Loucy (cell line): ENCODE measurements around the gene TC2N.

Experiments used
- H2AFZ ChIP-seq: fragments of 200-600 bp; sonication (generic); 2 replicates; pipeline ENCODE4 v1.6.0; 2016; ENCODE audit warnings: antibody characterized with exemption, mild to moderate bottlenecking, low read length, moderate library complexity
- H3F3A ChIP-seq: fragments of 200-600 bp; 2 replicates; pipeline ENCODE4 v1.6.0; 2016; ENCODE audit warnings: antibody characterized with exemption, low read depth, mild to moderate bottlenecking
- H3K27me3 ChIP-seq: fragments of 200-600 bp; sonication (generic); 2 replicates; pipeline ENCODE4 v1.6.1; 2014; ENCODE audit warnings: low read length, mild to moderate bottlenecking; ENCODE audit not compliant: insufficient read depth, poor library complexity, severe bottlenecking
- H3K36me3 ChIP-seq: fragments of 200-600 bp; sonication (generic); 2 replicates; pipeline ENCODE4 v1.6.1; 2016; ENCODE audit warnings: low read length; ENCODE audit not compliant: insufficient read depth
- H3K4me1 ChIP-seq: fragments of 200-600 bp; sonication (generic); 2 replicates; pipeline ENCODE4 v1.5.1; 2014; ENCODE audit warnings: low read length, mild to moderate bottlenecking; ENCODE audit not compliant: insufficient read depth, poor library complexity, severe bottlenecking
- H3K4me2 ChIP-seq: fragments of 200-600 bp; sonication (generic); 2 replicates; pipeline ENCODE4 v1.6.0; 2014; ENCODE audit warnings: antibody characterized with exemption, low read length, low read depth, mild to moderate bottlenecking; ENCODE audit not compliant: poor library complexity, severe bottlenecking
- H3K4me3 ChIP-seq: fragments of 200-600 bp; sonication (generic); 2 replicates; pipeline ENCODE4 v1.5.1; 2014; ENCODE audit warnings: low read length, mild to moderate bottlenecking, mixed read lengths; ENCODE audit not compliant: poor library complexity, severe bottlenecking
- H3K79me2 ChIP-seq: fragments of 200-600 bp; sonication (generic); 2 replicates; pipeline ENCODE4 v1.6.1; 2014; ENCODE audit warnings: low read length; ENCODE audit not compliant: insufficient read depth
- H3K9ac ChIP-seq: fragments of 200-600 bp; sonication (generic); 2 replicates; pipeline ENCODE4 v1.6.0; 2014; ENCODE audit warnings: mild to moderate bottlenecking, low read depth, low read length, moderate library complexity; ENCODE audit not compliant: poor library complexity, severe bottlenecking
- H3K9me2 ChIP-seq: fragments of 200-600 bp; sonication (generic); replicated peaks from 2 replicates; pipeline ENCODE4 v1.6.1; 2016; ENCODE audit warnings: low read depth, low read length, mixed read lengths
- H3K9me3 ChIP-seq: fragments of 200-600 bp; sonication (generic); 2 replicates; pipeline ENCODE4 v1.6.1; 2014; ENCODE audit warnings: mild to moderate bottlenecking, antibody characterized with exemption, low read length, low read depth; ENCODE audit not compliant: insufficient read depth
- H4K20me1 ChIP-seq: fragments of 200-600 bp; sonication (generic); 2 replicates; pipeline ENCODE4 v1.6.0; 2014; ENCODE audit warnings: antibody characterized with exemption, low read length, mild to moderate bottlenecking; ENCODE audit not compliant: insufficient read depth, poor library complexity, severe bottlenecking
- EZH2phosphoT487 ChIP-seq: fragments of 200-600 bp; IDR thresholded peaks from 2 replicates; pipeline ENCODE4 v1.6.1; 2018; ENCODE audit warnings: antibody characterized with exemption, mild to moderate bottlenecking, moderate library complexity, borderline replicate concordance
- TF ChIP-seq, protein P1 (sequence below): fragments of 200-600 bp; sonication (generic); conservative IDR thresholded peaks from 2 replicates; pipeline ENCODE4 v1.5.1; 2014; ENCODE audit warnings: mild to moderate bottlenecking, antibody characterized with exemption, low read length

TC2N gene

DNA sequence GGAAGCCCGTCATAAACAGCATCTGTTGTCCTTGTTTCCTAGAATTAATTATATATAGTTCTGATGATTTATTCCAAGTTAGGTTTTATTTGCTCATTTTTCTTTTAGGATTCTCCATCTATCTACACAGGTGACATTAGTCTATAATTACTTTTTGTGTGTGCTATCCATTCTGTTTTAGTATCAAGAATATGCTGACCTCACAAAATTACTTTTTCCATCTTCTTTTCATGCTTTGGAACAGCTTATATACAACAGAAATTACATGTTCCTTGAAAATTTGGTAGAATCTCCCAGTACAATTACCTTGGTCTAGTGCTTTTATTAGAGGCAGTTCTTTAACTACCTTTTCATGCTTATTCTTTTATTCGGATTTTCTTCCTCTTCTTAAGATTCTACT lies 81.1 kb downstream of the TC2N start:
- H2AFZ ChIP-seq: no peak overlapping the region
- no peaks in the 10 kb centered on the region for H3K4me1 ChIP-seq
- no peaks in the 10 kb centered on the region for H3K9me2 ChIP-seq
- no peaks in the 10 kb centered on the region for H4K20me1 ChIP-seq
- H3K4me2 ChIP-seq: no peak overlapping the region
- H3K4me3 ChIP-seq: no peak overlapping the region
- no peaks in the 10 kb centered on the region for H3K27me3 ChIP-seq
- no peaks in the 10 kb centered on the region for H3K36me3 ChIP-seq
- H3F3A ChIP-seq: no peaks in the 10 kb centered on the region
- H3K9ac ChIP-seq: no peak overlapping the region
- TF ChIP-seq EZH2phosphoT487: no peak
- TF ChIP-seq, protein P1, sequence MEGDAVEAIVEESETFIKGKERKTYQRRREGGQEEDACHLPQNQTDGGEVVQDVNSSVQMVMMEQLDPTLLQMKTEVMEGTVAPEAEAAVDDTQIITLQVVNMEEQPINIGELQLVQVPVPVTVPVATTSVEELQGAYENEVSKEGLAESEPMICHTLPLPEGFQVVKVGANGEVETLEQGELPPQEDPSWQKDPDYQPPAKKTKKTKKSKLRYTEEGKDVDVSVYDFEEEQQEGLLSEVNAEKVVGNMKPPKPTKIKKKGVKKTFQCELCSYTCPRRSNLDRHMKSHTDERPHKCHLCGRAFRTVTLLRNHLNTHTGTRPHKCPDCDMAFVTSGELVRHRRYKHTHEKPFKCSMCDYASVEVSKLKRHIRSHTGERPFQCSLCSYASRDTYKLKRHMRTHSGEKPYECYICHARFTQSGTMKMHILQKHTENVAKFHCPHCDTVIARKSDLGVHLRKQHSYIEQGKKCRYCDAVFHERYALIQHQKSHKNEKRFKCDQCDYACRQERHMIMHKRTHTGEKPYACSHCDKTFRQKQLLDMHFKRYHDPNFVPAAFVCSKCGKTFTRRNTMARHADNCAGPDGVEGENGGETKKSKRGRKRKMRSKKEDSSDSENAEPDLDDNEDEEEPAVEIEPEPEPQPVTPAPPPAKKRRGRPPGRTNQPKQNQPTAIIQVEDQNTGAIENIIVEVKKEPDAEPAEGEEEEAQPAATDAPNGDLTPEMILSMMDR: no peak
- H3K9me3 ChIP-seq: no peaks in the 10 kb centered on the region
- no peaks in the 10 kb centered on the region for H3K79me2 ChIP-seq

DNA sequence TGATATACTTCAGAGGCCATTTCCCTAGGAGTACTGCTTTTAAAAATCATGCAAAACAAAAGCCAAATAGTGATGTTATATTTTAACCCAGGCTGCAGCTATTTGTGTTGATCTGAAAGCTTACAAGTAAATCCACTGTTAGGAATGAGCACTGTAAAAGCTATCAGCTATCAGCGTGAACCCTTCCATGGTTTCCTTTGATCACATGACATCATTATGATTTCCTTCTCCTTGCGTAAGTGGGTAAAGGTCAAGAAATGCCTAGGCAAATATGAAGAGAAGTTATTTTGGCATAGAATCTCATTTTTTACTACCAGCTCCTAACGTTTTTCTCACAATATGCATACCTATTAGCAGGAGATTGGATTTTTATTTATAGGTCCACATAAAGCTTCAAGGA lies 86.9 kb downstream of the TC2N start:
- H3K4me2 ChIP-seq: no peak overlapping the region
- no peak for TF ChIP-seq EZH2phosphoT487
- TF ChIP-seq, protein P1: no peak
- no peaks in the 10 kb centered on the region for H3F3A ChIP-seq
- H3K9ac ChIP-seq: no peak overlapping the region
- H3K4me1 ChIP-seq: peaks cover 8% of the 10 kb centered on the region
- no peak overlapping the region for H3K4me3 ChIP-seq
- no peaks in the 10 kb centered on the region for H3K27me3 ChIP-seq
- peak overlapping the region; percentile 5; the same call in 1 of the 2 replicates for H2AFZ ChIP-seq
- no peaks in the 10 kb centered on the region for H3K9me2 ChIP-seq
- H3K79me2 ChIP-seq: no peaks in the 10 kb centered on the region
- H3K9me3 ChIP-seq: no peaks in the 10 kb centered on the region
- H4K20me1 ChIP-seq: no peaks in the 10 kb centered on the region
- no peaks in the 10 kb centered on the region for H3K36me3 ChIP-seq

DNA sequence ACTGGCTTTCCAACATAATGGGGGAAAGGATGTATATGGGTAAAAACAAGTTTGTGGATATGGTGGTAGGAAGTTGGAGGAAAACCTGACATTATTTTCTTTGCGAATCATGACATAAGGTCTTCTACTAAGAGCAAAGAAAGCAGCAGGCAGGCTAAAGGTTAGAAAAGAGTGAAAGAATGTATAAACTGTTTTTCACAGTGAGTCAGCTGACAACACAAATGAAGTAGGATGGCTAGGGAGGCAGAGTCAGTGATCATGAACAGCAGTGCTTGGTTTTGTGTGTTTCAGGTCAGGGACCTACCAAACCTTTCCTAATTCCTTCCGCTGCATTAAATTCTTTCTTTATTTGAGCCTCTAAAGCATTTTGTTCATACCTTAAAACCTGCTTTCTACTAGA lies 89.1 kb downstream of the TC2N start:
- no peak overlapping the region for H3K4me2 ChIP-seq
- no peak overlapping the region for H2AFZ ChIP-seq
- H3K4me1 ChIP-seq: peaks cover 8% of the 10 kb centered on the region
- no peaks in the 10 kb centered on the region for H3K9me2 ChIP-seq
- no peaks in the 10 kb centered on the region for H3K79me2 ChIP-seq
- no peak overlapping the region for H3K4me3 ChIP-seq
- no peak overlapping the region for H3K9ac ChIP-seq
- H3F3A ChIP-seq: no peaks in the 10 kb centered on the region
- no peak for TF ChIP-seq EZH2phosphoT487
- TF ChIP-seq, protein P1: no peak
- H3K27me3 ChIP-seq: no peaks in the 10 kb centered on the region
- no peaks in the 10 kb centered on the region for H3K9me3 ChIP-seq
- no peaks in the 10 kb centered on the region for H3K36me3 ChIP-seq
- no peaks in the 10 kb centered on the region for H4K20me1 ChIP-seq
